ENCODE results near the gene METTL2B.
"Not testable (repeated sequence)": the region's sequence is repeated elsewhere in the genome, so short reads cannot be mapped to it uniquely, and the experiment has no call there.

- TF ChIP-seq POLR2A, POLR2AphosphoS5, POU2F2, TAF1, SPI1 (IDR thresholded peaks at IDR 0.05; ENCODE audit: low read depth, low read length): not testable (repeated sequence)
Measured at GRCh38 chr7:128466871-128467270, 9.7 kb upstream of the METTL2B start.

Measured in GM12891 (cell line).